ENCODE data around the gene HOXB3. TPM values are rescaled to one million over a fixed set of nuclear protein-coding genes. Genes with fewer than 3 reads are reported as not detected.

The HOXB3 gene
- total RNA-seq, 1 experiment from 2014 or later: not detected

GRCh38 chr17:48613862-48614694, 24.0 kb upstream of the HOXB3 start:
- Histone ChIP-seq H3K79me1 (ENCODE audit: insufficient read depth, low read depth, low read length, poor library complexity, severe bottlenecking) (no peaks in the 10 kb centered on the region), H3K4ac (ENCODE audit: low read depth, low read length) (no peak overlapping the region), H4K5ac (ENCODE audit: insufficient read length, low read depth, low read length) (no peak overlapping the region), H3K23me2 (ENCODE audit: insufficient read length, low read depth, low read length, poor library complexity, severe bottlenecking) (peaks cover 5% of the 10 kb centered on the region), H4K8ac (replicated peaks; ENCODE audit: insufficient read length, low read depth, low read length) (no peak overlapping the region), H3K9ac (ENCODE audit: extremely low read depth, insufficient read length, low read length) (no peak overlapping the region), H3K79me2 (ENCODE audit: insufficient read depth, low read length) (no peaks in the 10 kb centered on the region), H3K9me3 (ENCODE audit: control insufficient read depth, low read depth, low read length) (no peaks in the 10 kb centered on the region), H3K4me2 (ENCODE audit: insufficient read depth, insufficient read length, low read length) (no peak overlapping the region), H3K27ac (ENCODE audit: insufficient read length, low read depth, low read length) (no peak overlapping the region), H3K56ac (ENCODE audit: insufficient read length, low read depth, low read length) (no peak overlapping the region), H3T11ph (ENCODE audit: low read length) (no peak overlapping the region), H2AFZ (ENCODE audit: low read length) (no peak overlapping the region), H2BK5ac (ENCODE audit: insufficient read length, low read length) (no peak overlapping the region), H2BK120ac (ENCODE audit: low read depth, low read length, poor library complexity, severe bottlenecking) (no peak overlapping the region), H2AK5ac (ENCODE audit: insufficient read length, low read length) (no peak overlapping the region), H4K20me1 (ENCODE audit: control insufficient read depth, insufficient read depth, insufficient read length) (no peaks in the 10 kb centered on the region), H4K91ac (ENCODE audit: insufficient read length, low read depth, low read length) (no peak overlapping the region), H3K14ac (ENCODE audit: insufficient read depth, low read length) (no peak overlapping the region), H3K4me1 (ENCODE audit: insufficient read depth, low read length) (no peaks in the 10 kb centered on the region), H2BK20ac (ENCODE audit: low read depth, low read length, poor library complexity, severe bottlenecking) (no peak overlapping the region), H3K23ac (ENCODE audit: insufficient read length, low read depth, low read length) (no peak overlapping the region), H2BK12ac (ENCODE audit: insufficient read length, low read depth, low read length) (no peak overlapping the region), H2BK15ac (ENCODE audit: low read depth, low read length) (peak overlapping the region; percentile 53; the same call in 1 of the 2 replicates), H3K27me3 (ENCODE audit: insufficient read depth, low read length) (peaks cover 97% of the 10 kb centered on the region), H3K18ac (ENCODE audit: insufficient read length, low read depth, low read length) (no peak overlapping the region)
- no peaks in the 10 kb centered on the region; a peak in 1 of 7 replicates for H3K36me3 Mint-ChIP-seq (ENCODE audit: insufficient read depth in 1 of 3, low read depth in 3 of 3)
- peak; percentile 78 for DNase-seq
- no peak overlapping the region for H3K27ac Mint-ChIP-seq
- H3K4me1 Mint-ChIP-seq: peaks cover 12 to 33% of the 10 kb centered on the region in 2 experiments
- peaks cover 7 to 22% of the 10 kb centered on the region in 2 experiments; a peak in 4 of 5 replicates for H3K9me3 Mint-ChIP-seq
- peak overlapping the region in 1 of 2 experiments; percentile 17; a peak in 1 of 5 replicates for H3K4me3 Mint-ChIP-seq
- no CpG with 5 or more reads among the region's 55 CpGs for WGBS (ENCODE audit: extremely low coverage, insufficient read length, low lambda C conversion rate)
- no peak for TF ChIP-seq CTCF (conservative IDR thresholded peaks at IDR 0.05)
- H3K27me3 Mint-ChIP-seq (ENCODE audit: low read depth): peaks cover 100% of the 10 kb centered on the region
